HCT116 (cell line): ENCODE data around the gene EPG5. TPM values are rescaled to one million over a fixed set of nuclear protein-coding genes. Genes with fewer than 3 reads are reported as not detected.

Experiments used
- ATAC-seq: fragments of 200-7000 bp; cut with Tn5 transposase; 2 replicates; pipeline ENCODE4 v1.9.1; 2020; ENCODE audit warnings: mild to moderate bottlenecking, moderate library complexity
- BruUV-seq: library from RNA; stranded (reverse); fragments of 400-500 nt; replicated peaks from 2 replicates; lab custom pipeline; 2021; lab: Mats Ljungman, UMichigan
- CTCF ChIA-PET: fragments of 300-600 bp; sonication (Branson Sonifier 250); formaldehyde crosslinking; loops from one replicate; lab custom pipeline; 2021; ENCODE audit warnings: antibody characterized with exemption; lab: Charles Lee
- POLR2A ChIA-PET: fragments of 300-600, 350-600 bp; sonication (Branson Sonifier 250); formaldehyde crosslinking; loops from one replicate; lab custom pipeline; 2021; ENCODE audit warnings: antibody characterized with exemption; lab: Charles Lee
- RAD21 ChIA-PET, 2 experiments: fragments of 300-600 bp; sonication (Branson Sonifier 250); formaldehyde crosslinking; loops; one replicate each; lab custom pipeline; 2023; ENCODE audit warnings: low total read pairs in 2 of 2; ENCODE audit not compliant: uncharacterized antibody in 2 of 2, unreplicated experiment in 2 of 2, low non-redundant PET in 1 of 2; lab: Charles Lee
- DNase-seq: peaks from one replicate; pipeline ENCODE4 v3.0.0-alpha.2; 2010; ENCODE audit warnings: low read depth, low spot score
- H2AFZ ChIP-seq: fragments of 200-600 bp; shearing (Covaris generic), sonication (generic); 2 replicates; pipeline ENCODE4 v1.6.1; 2017; ENCODE audit warnings: low read depth, mixed run types, mixed read lengths, antibody characterized with exemption, low read length; ENCODE audit not compliant: poor library complexity, severe bottlenecking
- H3K27ac ChIP-seq: 2 replicates; pipeline ENCODE4 v1.5.1; 2012; ENCODE audit warnings: low read depth, low read length
- H3K27me3 ChIP-seq: fragments of 200-600 bp; sonication (generic); 2 replicates; pipeline ENCODE4 v1.6.1; 2016; ENCODE audit warnings: mixed run types, low read length, mixed read lengths; ENCODE audit not compliant: insufficient read depth
- H3K36me3 ChIP-seq, 2 experiments: fragments of 200-500 bp in 1 of 2; fragments of 200-600 bp in 1 of 2; sonication (Bioruptor generic) in 1 of 2; sonication (generic) in 1 of 2; 2 replicates each; pipeline versions ENCODE4 v1.5.1 to v1.6.1; 2014 to 2016; ENCODE audit warnings: low read length in 2 of 2, inconsistent platforms in 1 of 2, mixed read lengths in 1 of 2, mixed run types in 1 of 2; ENCODE audit not compliant: insufficient read depth in 2 of 2, control insufficient read depth in 1 of 2
- H3K4me1 ChIP-seq, 2 experiments: fragments of 200-600 bp in 1 of 2; sonication (generic) in 1 of 2; 2 replicates each; pipeline versions ENCODE4 v1.5.1 to v1.6.1; 2012 to 2017; ENCODE audit warnings: low read length in 2 of 2, inconsistent platforms in 1 of 2, mild to moderate bottlenecking in 1 of 2, mixed read lengths in 1 of 2, mixed run types in 1 of 2, moderate library complexity in 1 of 2; ENCODE audit not compliant: insufficient read depth in 2 of 2, control insufficient read depth in 1 of 2
- H3K4me2 ChIP-seq: fragments of 200-600 bp; sonication (generic); 2 replicates; pipeline ENCODE4 v1.6.1; 2017; ENCODE audit warnings: mixed run types, low read length, mixed read lengths
- H3K4me3 ChIP-seq, 2 experiments: fragments of 200-600 bp in 1 of 2; sonication (generic) in 1 of 2; replicated peaks in 1 of 2; 2 replicates each; pipeline ENCODE4 v1.5.1; 2011 to 2016; ENCODE audit warnings: low read length in 2 of 2, control low read depth in 1 of 2, low read depth in 1 of 2, mild to moderate bottlenecking in 1 of 2, mixed read lengths in 1 of 2, mixed run types in 1 of 2
- H3K79me2 ChIP-seq: fragments of 200-600 bp; sonication (generic); 2 replicates; pipeline ENCODE4 v1.6.1; 2017; ENCODE audit warnings: mild to moderate bottlenecking, mixed run types, low read length, moderate library complexity, mixed read lengths; ENCODE audit not compliant: insufficient read depth
- H3K9ac ChIP-seq: fragments of 200-600 bp; sonication (generic); 2 replicates; pipeline ENCODE4 v1.6.1; 2016; ENCODE audit warnings: low read length, mixed read lengths
- H3K9me2 ChIP-seq: fragments of 200-600 bp; sonication (generic), shearing (Covaris generic); 2 replicates; pipeline ENCODE4 v1.6.1; 2017; ENCODE audit warnings: mixed run types, mild to moderate bottlenecking, moderate library complexity; ENCODE audit not compliant: insufficient read depth
- H3K9me3 ChIP-seq, 2 experiments: fragments of 200-500 bp in 1 of 2; fragments of 200-600 bp in 1 of 2; sonication (Bioruptor generic) in 1 of 2; sonication (generic) in 1 of 2; 2 replicates each; pipeline ENCODE4 v1.6.1; 2014 to 2017; ENCODE audit warnings: low read length in 2 of 2, mixed read lengths in 2 of 2, inconsistent platforms in 1 of 2, low read depth in 1 of 2, mild to moderate bottlenecking in 1 of 2, mixed run types in 1 of 2, moderate library complexity in 1 of 2; ENCODE audit not compliant: control insufficient read depth in 1 of 2, insufficient read depth in 1 of 2
- H4K20me1 ChIP-seq: fragments of 200-600 bp; sonication (generic), shearing (Covaris generic); 2 replicates; pipeline ENCODE4 v1.6.1; 2017; ENCODE audit warnings: mixed run types, mild to moderate bottlenecking, moderate library complexity; ENCODE audit not compliant: insufficient read depth
- ATF3 ChIP-seq: IDR thresholded peaks from 2 replicates; pipeline ENCODE4 v1.6.1; 2012
- CBX3 ChIP-seq: IDR thresholded peaks from 2 replicates; pipeline ENCODE4 v1.6.1; 2012; ENCODE audit warnings: low read depth
- CEBPB ChIP-seq: IDR thresholded peaks from 2 replicates; pipeline ENCODE4 v1.6.1; 2012; ENCODE audit warnings: low read depth
- CTCF ChIP-seq, 3 experiments: fragments of 200-600 bp in 1 of 3; sonication (generic) in 1 of 3; IDR thresholded peaks in 2 of 3; conservative IDR thresholded peaks in 1 of 3; 2 replicates each; pipeline ENCODE4 v1.5.1; 2012 to 2017; ENCODE audit warnings: low read depth in 2 of 3, low read length in 2 of 3, antibody characterized with exemption in 1 of 3, borderline replicate concordance in 1 of 3, control low read depth in 1 of 3, mild to moderate bottlenecking in 1 of 3, mixed read lengths in 1 of 3, mixed run types in 1 of 3, moderate library complexity in 1 of 3; ENCODE audit not compliant: insufficient read depth in 1 of 3
- FOSL1 ChIP-seq: IDR thresholded peaks from 2 replicates; pipeline ENCODE4 v1.6.1; 2012; ENCODE audit warnings: low read depth
- JUND ChIP-seq: IDR thresholded peaks from 2 replicates; pipeline ENCODE4 v1.6.1; 2012
- POLR2A ChIP-seq: IDR thresholded peaks from 2 replicates; pipeline ENCODE4 v1.7.0; 2011; ENCODE audit warnings: borderline replicate concordance; ENCODE audit not compliant: insufficient read depth, insufficient read length; ENCODE audit errors: extremely low read depth
- POLR2AphosphoS5 ChIP-seq: IDR thresholded peaks from 2 replicates; pipeline ENCODE4 v1.6.1; 2011; ENCODE audit warnings: mild to moderate bottlenecking, low read depth, low read length, moderate library complexity
- RAD21 ChIP-seq: IDR thresholded peaks from 2 replicates; pipeline ENCODE4 v1.6.1; 2012; ENCODE audit warnings: low read depth, mild to moderate bottlenecking
- SP1 ChIP-seq: IDR thresholded peaks from 2 replicates; pipeline ENCODE4 v1.6.1; 2012; ENCODE audit warnings: low read depth
- YY1 ChIP-seq: IDR thresholded peaks from 2 replicates; pipeline ENCODE4 v1.6.1; 2011; ENCODE audit warnings: low read length, low read depth, moderate library complexity, mild to moderate bottlenecking; ENCODE audit not compliant: insufficient replicate concordance; ENCODE audit errors: extremely low read depth
- ZBTB33 ChIP-seq: IDR thresholded peaks from 2 replicates; pipeline ENCODE4 v1.6.1; 2011; ENCODE audit warnings: mild to moderate bottlenecking, low read length, moderate library complexity; ENCODE audit not compliant: insufficient replicate concordance; ENCODE audit errors: extremely low read depth
- ZFX ChIP-seq: fragments of 450-650 bp; IDR thresholded peaks from 2 replicates; pipeline ENCODE4 v1.6.1; 2017
- ZNF274 ChIP-seq: fragments of 200-500 bp; sonication (Bioruptor generic); IDR thresholded peaks from 2 replicates; pipeline ENCODE4 v1.6.1; 2014; ENCODE audit warnings: mild to moderate bottlenecking, low read depth, low read length, inconsistent platforms
- intact Hi-C: fragments of 100-400 bp; cut with micrococcal nuclease; formaldehyde crosslinking; loops from 2 replicates; pipeline ENCODE4 v1.10.0; 2022
- total RNA-seq: library from RNA; stranded (reverse); gene quantifications from one replicate; pipeline ENCODE4 v1.2.1, GENCODE V29; 2021; ENCODE audit not compliant: unreplicated experiment

The EPG5 gene
- total RNA-seq, 1 experiment from 2014 or later: 12.9 TPM

GRCh38 chr18:45863469-45863868, 103.7 kb downstream of the EPG5 start:
- Histone ChIP-seq H3K9me2 (no peaks in the 10 kb centered on the region), H3K36me3 (no peaks in the 10 kb centered on the region; a peak in 2 of 4 replicates), H3K4me2 (no peak overlapping the region), H3K9me3 (no peaks in the 10 kb centered on the region), H3K27ac (no peak overlapping the region), H3K4me3 (no peak overlapping the region), H3K9ac (no peak overlapping the region), H2AFZ (no peak overlapping the region), H3K4me1 (no peaks in the 10 kb centered on the region), H3K79me2 (no peaks in the 10 kb centered on the region), H4K20me1 (no peaks in the 10 kb centered on the region), H3K27me3 (no peaks in the 10 kb centered on the region)
- DNase-seq (no peak), ATAC-seq (no peak)
- intact Hi-C loops: no loop called here
- RAD21 ChIA-PET: no interaction called here
- CTCF ChIA-PET: no interaction called here
- POLR2A ChIA-PET: no interaction called here
- TF ChIP-seq SP1: no peak
- no peak for TF ChIP-seq JUND
- no peak for TF ChIP-seq CBX3
- no peak for TF ChIP-seq ATF3
- no peak for TF ChIP-seq POLR2A
- no peak for TF ChIP-seq ZNF274
- no peak for TF ChIP-seq ZFX
- no peak for TF ChIP-seq CEBPB
- no peak for TF ChIP-seq POLR2AphosphoS5
- no peak for TF ChIP-seq FOSL1
- no peak for TF ChIP-seq CTCF (IDR thresholded peaks at IDR 0.05 in 2 of 3, conservative IDR thresholded peaks at IDR 0.05 in 1 of 3; ENCODE audit: borderline replicate concordance in 1 of 3, insufficient read depth in 1 of 3, low read depth in 2 of 3, low read length in 2 of 3)
- no TSS peak for BruUV-seq

- RAD21 ChIA-PET: no interaction called here
- TF ChIP-seq ZBTB33 (no peak), YY1 (no peak), FOSL1 (no peak), RAD21 (no peak), SP1 (no peak), ATF3 (no peak), CTCF (IDR thresholded peaks at IDR 0.05 in 2 of 3, conservative IDR thresholded peaks at IDR 0.05 in 1 of 3; ENCODE audit: borderline replicate concordance in 1 of 3, insufficient read depth in 1 of 3, low read depth in 2 of 3, low read length in 2 of 3) (no peak)
These were observed 105.2 kb downstream of the EPG5 start for GRCh38 chr18:45861926-45862325.

More at GRCh38 chr18:45861926-45862325, 105.2 kb downstream of the EPG5 start:
- intact Hi-C loops: no loop called here
- no peak for DNase-seq
- Histone ChIP-seq H3K4me1 (no peaks in the 10 kb centered on the region), H3K4me3 (no peak overlapping the region), H2AFZ (no peak overlapping the region), H3K9me2 (no peaks in the 10 kb centered on the region), H3K9ac (no peak overlapping the region), H3K4me2 (no peak overlapping the region), H3K36me3 (peaks cover 0 to 2% of the 10 kb centered on the region in 2 experiments; a peak in 2 of 4 replicates), H3K9me3 (no peaks in the 10 kb centered on the region), H3K27ac (no peak overlapping the region), H4K20me1 (no peaks in the 10 kb centered on the region), H3K27me3 (no peaks in the 10 kb centered on the region), H3K79me2 (no peaks in the 10 kb centered on the region)
- BruUV-seq: no TSS peak
- ChIA-PET POLR2A (no interaction called here), CTCF (no interaction called here)
- no peak for ATAC-seq
